Stimulated activated CD4-positive, alpha-beta T cell treated with anti-CD3 and anti-CD28 coated beads, TNF-alpha, amount 100 ng/mL, for 4 hours (primary cell): ENCODE results near the gene B4GALT6.

Experiments
- DNase-seq, 3 experiments: peaks; one replicate each; pipeline ENCODE4 v3.0.0-alpha.2; 2020; ENCODE audit warnings: low read depth in 3 of 3

The B4GALT6 gene

GRCh38 chr18:31596081-31596872 lies 88.1 kb downstream of the B4GALT6 start:
- no peak for DNase-seq

- DNase-seq = no peak
Observed at GRCh38 chr18:31595121-31595771, 89.1 kb downstream of the B4GALT6 start.

GRCh38 chr18:31592506-31593157 lies 91.7 kb downstream of the B4GALT6 start:
- no peak for DNase-seq

- DNase-seq = no peak
Observed at GRCh38 chr18:31591628-31592027, 92.8 kb downstream of the B4GALT6 start, which contains the start of gene TTR. Gene TTR (plus strand): TSS chr18:31591877. CDS start chr18:31591903, 26 bp downstream.

- no peak for DNase-seq
Observed at GRCh38 chr18:31591113-31591512, 93.3 kb downstream of the B4GALT6 start.

GRCh38 chr18:31590570-31590969 lies 93.8 kb downstream of the B4GALT6 start:
- DNase-seq = no peak

GRCh38 chr18:31587529-31587928 lies 96.9 kb downstream of the B4GALT6 start:
- no peak for DNase-seq

- no peak for DNase-seq
Observed at GRCh38 chr18:31586616-31587015, 97.8 kb downstream of the B4GALT6 start.

GRCh38 chr18:31585991-31586390 lies 98.4 kb downstream of the B4GALT6 start:
- no peak for DNase-seq

- no peak for DNase-seq
Observed at GRCh38 chr18:31583185-31583854, 101.1 kb downstream of the B4GALT6 start.

- DNase-seq = no peak
Observed at GRCh38 chr18:31581498-31582197, 102.7 kb downstream of the B4GALT6 start.

- no peak for DNase-seq
Observed at GRCh38 chr18:31579375-31579774, 105.0 kb downstream of the B4GALT6 start.

GRCh38 chr18:31578126-31578525 lies 106.3 kb downstream of the B4GALT6 start:
- DNase-seq = no peak

- DNase-seq = no peak
Observed at GRCh38 chr18:31577195-31577594, 107.2 kb downstream of the B4GALT6 start.

GRCh38 chr18:31576670-31577069 lies 107.7 kb downstream of the B4GALT6 start:
- DNase-seq = no peak

GRCh38 chr18:31575515-31576257 lies 108.7 kb downstream of the B4GALT6 start:
- DNase-seq = no peak

- no peak for DNase-seq
Observed at GRCh38 chr18:31574359-31574758, 110.0 kb downstream of the B4GALT6 start.
